Renal cortical epithelial cell (primary cell): ENCODE data around the gene EPM2A. TPM values are rescaled to one million over a fixed set of nuclear protein-coding genes. Genes with fewer than 3 reads are reported as not detected.

Source experiments
- DNase-seq: peaks from one replicate; pipeline ENCODE4 v3.0.0-alpha.2; 2011; ENCODE audit warnings: low read depth
- total RNA-seq: library from RNA; depleted of rRNA; stranded (reverse); fragments of >200 nt; gene quantifications from 2 replicates; pipeline ENCODE4 v1.2.3, GENCODE V29; 2014

EPM2A gene
- total RNA-seq, 1 donor from 2014 or later = 8.0 TPM

DNA sequence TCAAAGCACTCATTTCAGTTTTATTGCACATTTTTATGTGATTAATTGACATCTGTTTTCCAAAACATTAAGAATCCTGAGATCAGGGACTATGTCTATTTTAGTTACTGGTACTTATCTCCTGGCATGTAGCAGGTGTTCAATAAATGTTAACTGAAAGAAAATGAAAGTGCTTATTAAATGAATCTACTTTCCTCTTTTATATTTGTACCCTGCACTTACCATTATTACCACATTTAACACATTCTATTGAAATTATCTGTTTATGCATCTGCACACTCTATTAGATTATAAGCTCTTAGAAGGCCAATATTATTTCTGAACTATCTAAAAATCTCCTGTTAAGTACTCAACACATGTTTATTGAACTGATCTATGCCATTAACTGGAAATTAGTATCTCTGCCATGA, 131.9 kb downstream of the EPM2A start:
- no peak for DNase-seq

DNA sequence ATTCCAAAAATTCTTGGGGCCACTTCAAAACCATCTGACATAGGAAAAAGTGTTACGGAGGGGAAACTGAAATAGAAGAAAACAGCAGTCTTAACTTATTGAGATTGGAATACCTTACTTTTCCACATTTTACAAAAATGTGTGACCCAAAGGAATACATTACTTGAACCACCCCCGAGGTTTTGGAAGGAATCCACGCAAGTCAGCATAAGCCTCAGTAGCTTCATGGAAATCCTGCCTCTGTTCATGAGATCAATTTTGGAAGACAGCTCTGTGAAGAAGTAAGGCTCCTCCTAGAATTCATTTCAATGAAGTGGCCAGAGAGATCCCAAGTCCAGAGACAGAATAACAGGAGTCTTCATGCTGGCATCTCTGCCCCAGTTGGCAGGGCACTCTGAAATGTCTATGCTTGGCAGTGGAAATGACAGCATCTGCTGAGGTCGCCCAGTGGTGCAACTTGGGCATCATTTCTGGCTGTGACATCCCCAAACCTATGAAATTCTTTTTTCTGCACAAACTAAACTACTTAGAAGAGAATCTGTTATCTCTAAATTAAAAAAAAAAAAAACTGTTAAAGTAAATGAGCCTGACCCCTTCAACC, 132.5 kb downstream of the EPM2A start:
- DNase-seq = no peak

DNA sequence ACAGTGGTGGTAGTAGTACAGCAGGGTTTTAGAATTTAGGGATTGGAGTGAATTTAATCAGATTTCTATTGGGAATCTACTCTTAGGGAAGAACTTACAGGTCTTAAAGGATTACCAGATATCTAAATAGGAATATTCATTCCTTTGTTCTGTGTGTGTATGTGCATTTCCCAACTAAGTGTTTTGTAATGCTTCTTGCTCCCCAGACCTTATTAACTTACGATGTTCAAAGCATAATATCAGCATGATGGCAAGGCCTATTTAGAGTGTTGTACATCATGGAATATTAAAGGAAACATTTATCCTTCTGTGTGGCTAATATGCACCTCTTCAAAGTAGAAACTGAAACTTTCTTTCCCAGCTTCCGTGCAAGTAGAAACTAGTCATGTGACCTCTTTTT, 133.9 kb downstream of the EPM2A start:
- DNase-seq = no peak

DNA sequence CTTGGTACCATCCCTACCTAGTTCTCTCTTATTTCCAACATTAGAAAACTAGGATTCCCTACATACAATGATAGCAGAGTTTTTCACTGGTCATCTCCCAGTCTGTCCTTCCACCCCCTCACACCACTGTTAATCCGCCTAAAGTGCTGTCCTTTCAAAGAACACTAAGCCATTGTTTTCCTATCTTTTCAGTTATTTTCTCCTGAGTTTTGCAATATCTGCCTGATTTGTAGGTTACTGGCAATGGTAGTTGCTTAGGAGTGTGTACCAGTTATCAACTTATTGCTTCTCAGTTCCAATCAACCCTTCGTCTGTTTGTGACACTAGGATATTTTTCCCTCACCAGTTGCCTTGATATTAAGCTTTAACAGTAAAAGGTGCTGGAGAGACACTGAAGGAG, 135.0 kb downstream of the EPM2A start:
- no peak for DNase-seq

DNA sequence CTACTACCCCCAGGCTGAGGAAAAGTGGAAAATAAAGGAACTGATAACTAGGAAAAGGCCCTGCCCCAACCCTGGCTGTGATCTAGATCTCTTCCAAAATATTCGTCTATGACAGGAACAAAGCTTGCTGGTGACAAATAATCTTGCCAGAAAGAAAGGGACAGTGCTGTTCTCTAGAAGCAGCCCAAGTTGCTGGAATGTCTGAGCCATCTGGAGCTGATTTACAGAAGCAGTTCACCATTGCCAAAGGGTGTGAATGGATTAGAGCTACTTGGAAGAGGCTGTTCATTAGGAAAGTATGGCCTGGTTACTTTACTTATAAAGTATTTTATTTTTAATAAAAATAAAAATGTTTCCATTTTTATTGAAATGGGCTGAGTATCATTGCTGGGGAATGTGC, 146.3 kb downstream of the EPM2A start:
- DNase-seq = no peak

DNA sequence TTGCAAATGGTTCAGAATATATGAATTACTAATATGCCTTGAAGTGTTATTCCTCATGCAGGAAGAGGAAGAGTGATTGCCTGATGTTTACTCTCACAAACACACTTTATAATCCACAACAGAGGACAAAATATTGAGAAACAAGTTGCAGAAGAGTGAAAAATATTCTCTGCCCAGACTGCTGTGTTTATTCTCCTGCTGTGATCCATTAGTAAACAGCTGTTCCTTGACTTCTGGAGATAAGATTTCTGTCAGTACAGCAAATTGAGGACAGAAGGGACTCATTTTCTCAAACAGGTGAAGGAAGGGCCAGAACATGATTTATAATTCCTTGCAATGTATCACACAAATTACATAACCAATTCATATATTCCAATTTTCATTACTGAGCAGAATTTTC, 148.0 kb downstream of the EPM2A start:
- DNase-seq = no peak

DNA sequence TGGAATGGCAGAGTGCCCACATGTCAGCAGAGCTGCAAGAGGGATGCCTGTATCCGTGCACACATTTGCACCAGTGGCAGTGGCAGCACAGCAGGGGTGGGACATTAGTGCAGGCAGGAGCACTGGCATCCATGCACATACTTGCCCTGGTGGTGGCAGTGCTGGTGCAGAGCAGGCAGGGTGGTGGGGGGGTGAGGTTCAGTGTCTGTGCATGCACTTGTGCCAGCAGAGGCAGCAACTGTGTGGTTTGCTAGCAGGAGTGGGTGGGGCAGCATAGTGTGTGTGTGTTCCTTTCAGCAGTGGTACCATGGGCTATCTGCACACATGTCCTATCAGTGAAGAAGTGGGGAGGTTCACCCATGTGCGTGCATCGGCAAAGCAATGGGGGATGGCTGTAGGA, 151.6 kb downstream of the EPM2A start:
- no peak for DNase-seq

Other genes with a start within 250 kb of the EPM2A start
- 9.2 and 21.1 TPM in 2 replicates for gene FBXO30, start 79.3 kb upstream of the EPM2A start, total RNA-seq
- 9.6 and 30.1 TPM in 2 replicates for gene SHPRH, start 228.8 kb upstream of the EPM2A start, total RNA-seq